Ishikawa (cell line): ENCODE measurements around the gene GPR12.

Experiments used
- CEBPB ChIP-seq: IDR thresholded peaks from 2 replicates; pipeline ENCODE4 v1.6.1; 2012
- CREB1 ChIP-seq: IDR thresholded peaks from 2 replicates; pipeline ENCODE4 v1.6.1; 2012; ENCODE audit warnings: low read depth
- EGR1 ChIP-seq: IDR thresholded peaks from 2 replicates; pipeline ENCODE4 v1.6.1; 2012
- EP300 ChIP-seq: IDR thresholded peaks from 2 replicates; pipeline ENCODE4 v1.6.1; 2012; ENCODE audit warnings: borderline replicate concordance
- FOXM1 ChIP-seq: IDR thresholded peaks from 2 replicates; pipeline ENCODE4 v1.6.1; 2012; ENCODE audit warnings: low read depth, borderline replicate concordance
- MAX ChIP-seq: IDR thresholded peaks from 2 replicates; pipeline ENCODE4 v1.6.1; 2012
- NFIC ChIP-seq: IDR thresholded peaks from 2 replicates; pipeline ENCODE4 v1.6.1; 2012
- RAD21 ChIP-seq: IDR thresholded peaks from 2 replicates; pipeline ENCODE4 v1.6.1; 2012; ENCODE audit warnings: low read depth
- REST ChIP-seq: IDR thresholded peaks from 2 replicates; pipeline ENCODE4 v1.6.1; 2012; ENCODE audit warnings: low read depth, mild to moderate bottlenecking
- TAF1 ChIP-seq: IDR thresholded peaks from 2 replicates; pipeline ENCODE4 v1.6.1; 2012; ENCODE audit warnings: low read depth, mild to moderate bottlenecking
- TCF12 ChIP-seq: IDR thresholded peaks from 2 replicates; pipeline ENCODE4 v1.6.1; 2012; ENCODE audit warnings: low read depth
- TEAD4 ChIP-seq: IDR thresholded peaks from 2 replicates; pipeline ENCODE4 v1.6.1; 2012
- ZBTB7A ChIP-seq: IDR thresholded peaks from 2 replicates; pipeline ENCODE4 v1.6.1; 2012; ENCODE audit warnings: low read depth

GPR12 gene

GRCh38 chr13:26707122-26708006, 53.2 kb downstream of the GPR12 start:
- TF ChIP-seq MAX (no peak), RAD21 (peak; percentile 71)

GRCh38 chr13:26706381-26706780, 54.2 kb downstream of the GPR12 start:
- no peak for TF ChIP-seq ZBTB7A
- TF ChIP-seq TEAD4, result no peak
- TF ChIP-seq EGR1, result no peak
- no peak for TF ChIP-seq REST
- no peak for TF ChIP-seq EP300

- TF ChIP-seq EGR1 (no peak), EP300 (no peak), RAD21 (no peak), TAF1 (no peak), ZBTB7A (no peak), TEAD4 (no peak), FOXM1 (no peak), NFIC (no peak), CEBPB (no peak), REST (no peak), TCF12 (no peak), CREB1 (no peak)
These were observed 55.0 kb downstream of the GPR12 start for GRCh38 chr13:26705536-26705935.
